K562 (cell line): Measurements from ENCODE around the gene BCAN. TPM values are rescaled to one million over a fixed set of nuclear protein-coding genes. Genes with fewer than 3 reads are reported as not detected.

Experiments
- ATAC-seq: fragments of 200-7000 bp; cut with Tn5 transposase; 3 replicates; pipeline ENCODE4 v1.9.1; 2020; ENCODE audit warnings: moderate library complexity
- BruUV-seq: library from RNA; stranded (reverse); fragments of 400-500 nt; replicated peaks from 2 replicates; lab custom pipeline; 2021; lab: Mats Ljungman, UMichigan
- CTCF ChIA-PET: fragments of 300-600 bp; formaldehyde crosslinking; extraction: SDS; loops from one replicate; lab custom pipeline; 2021; ENCODE audit warnings: low intra/inter-chr PET ratio; lab: Yijun Ruan, JAX
- POLR2A ChIA-PET: fragments of 300-600, 350-650 bp; sonication (Branson Sonifier 250); formaldehyde crosslinking; extraction: SDS; loops from one replicate; lab custom pipeline; 2021; ENCODE audit warnings: antibody characterized with exemption, inconsistent platforms; lab: Yijun Ruan, JAX
- DNase-seq, 4 experiments: peaks; one replicate each; pipeline versions ENCODE4 v3.0.0 to v3.0.0-alpha.2; 2011 to 2018; ENCODE audit warnings: low spot score in 3 of 4, mixed read lengths in 3 of 4; ENCODE audit errors: extremely low read depth in 1 of 4
- FAIRE-seq: peaks from 2 replicates; lab custom pipeline; 2011; peaks lifted over from hg19 to GRCh38; lab: Jason Lieb, UNC
- H2AFZ ChIP-seq: 2 replicates; pipeline ENCODE4 v1.6.0; 2011; ENCODE audit warnings: low read depth, low read length, control low read depth, inconsistent platforms
- H3K27ac ChIP-seq: fragments of 200-600 bp; 3 replicates; pipeline ENCODE4 v1.8.0; 2011; ENCODE audit warnings: low read depth, mild to moderate bottlenecking, control low read depth, inconsistent platforms, low read length, moderate library complexity, mixed read lengths; ENCODE audit errors: extremely low read depth
- H3K27me3 ChIP-seq, 2 experiments: fragments of 300-600 bp in 1 of 2; 2 replicates in 1 of 2; 3 replicates in 1 of 2; pipeline versions ENCODE4 v1.6.0 to v1.8.0; 2011; ENCODE audit warnings: inconsistent platforms in 2 of 2, low read length in 2 of 2, mild to moderate bottlenecking in 1 of 2, mixed read lengths in 1 of 2, moderate library complexity in 1 of 2; ENCODE audit not compliant: control insufficient read depth in 2 of 2, insufficient read depth in 2 of 2
- H3K36me3 ChIP-seq: fragments of 300-600 bp; 3 replicates; pipeline ENCODE4 v1.8.0; 2011; ENCODE audit warnings: mild to moderate bottlenecking, low read length, inconsistent platforms; ENCODE audit not compliant: control insufficient read depth, insufficient read depth
- H3K4me1 ChIP-seq, 2 experiments: fragments of 200-600 bp in 1 of 2; replicated peaks in 1 of 2; 2 replicates in 1 of 2; 3 replicates in 1 of 2; pipeline versions ENCODE4 v1.5.1 to v1.8.0; 2011; ENCODE audit warnings: inconsistent platforms in 2 of 2, low read length in 2 of 2, mild to moderate bottlenecking in 1 of 2, mixed read lengths in 1 of 2, moderate library complexity in 1 of 2; ENCODE audit not compliant: control insufficient read depth in 2 of 2, insufficient read depth in 2 of 2
- H3K4me2 ChIP-seq: 2 replicates; pipeline ENCODE4 v1.6.1; 2011; ENCODE audit warnings: low read length, control low read depth, inconsistent platforms, mixed read lengths; ENCODE audit not compliant: insufficient read depth
- H3K4me3 ChIP-seq: fragments of 200-600 bp; sonication (generic), shearing (Covaris generic); 2 replicates; pipeline ENCODE4 v1.5.1; 2016; ENCODE audit warnings: control low read depth, inconsistent platforms
- H3K79me2 ChIP-seq: fragments of 200-600 bp; 3 replicates; pipeline ENCODE4 v1.8.0; 2011; ENCODE audit warnings: low read length, inconsistent platforms; ENCODE audit not compliant: control insufficient read depth, insufficient read depth
- H3K9ac ChIP-seq, 2 experiments: 2 replicates each; pipeline versions ENCODE4 v1.6.0 to v1.6.1; 2011; ENCODE audit warnings: low read depth in 2 of 2, low read length in 2 of 2, control low read depth in 1 of 2, inconsistent platforms in 1 of 2, mild to moderate bottlenecking in 1 of 2, mixed read lengths in 1 of 2; ENCODE audit not compliant: insufficient read depth in 1 of 2
- H3K9me1 ChIP-seq: one replicate; pipeline ENCODE4 v1.6.0; 2011; ENCODE audit warnings: inconsistent platforms, mild to moderate bottlenecking, low read length, moderate library complexity; ENCODE audit not compliant: control insufficient read depth, insufficient read depth
- H3K9me3 ChIP-seq: replicated peaks from 2 replicates; pipeline ENCODE4 v1.5.1; 2011; ENCODE audit warnings: low read depth, low read length, inconsistent platforms; ENCODE audit not compliant: control insufficient read depth, insufficient read depth
- H4K20me1 ChIP-seq: replicated peaks from 2 replicates; pipeline ENCODE4 v1.6.1; 2011; ENCODE audit warnings: low read length, inconsistent platforms, mixed read lengths; ENCODE audit not compliant: control insufficient read depth, insufficient read depth
- MEIS2 ChIP-seq: fragments of 450-650 bp; IDR thresholded peaks from 2 replicates; pipeline ENCODE4 v1.6.1; 2014; ENCODE audit warnings: mild to moderate bottlenecking; ENCODE audit not compliant: partially characterized antibody
- WGBS: fragments of 100-300 bp; shearing (Covaris generic); methylation state at CpG from one replicate; pipeline ENCODE4 v1.1.6; 2016; ENCODE audit warnings: low coverage, mixed read lengths; ENCODE audit not compliant: insufficient coverage; ENCODE audit errors: missing lambda C conversion rate; 5-methylcytosine and 5-hydroxymethylcytosine counted together
- in situ Hi-C: fragments of 300-500 bp; cut with MboI; formaldehyde crosslinking; loops from 4 replicates; pipeline ENCODE4 v1.15.0; 2018; ENCODE audit warnings: inconsistent platforms, mixed read lengths
- intact Hi-C: fragments of 100-400 bp; cut with micrococcal nuclease; formaldehyde crosslinking; loops from 2 replicates; pipeline ENCODE4 v1.14.2; 2022
- polyA plus RNA-seq, 8 experiments: library from polyadenylated mRNA; depleted of rRNA in 4 of 8; stranded (reverse) in 5 of 8; unstranded in 3 of 8; fragments of >200 nt; fragmentation: Nextera tagmentation in 2 of 8; fragmentation: Illumina TruSeq in 1 of 8; extraction: Ambion mirVana in 2 of 8; extraction: Trizol in 1 of 8; gene quantifications; 2 replicates each; pipeline versions ENCODE4 v1.2.1 to v1.2.3, GENCODE V29; 2011 to 2014; ENCODE audit warnings: inconsistent platforms in 1 of 8, missing spikeins in 1 of 8
- total RNA-seq, 7 experiments: library from RNA; depleted of rRNA in 6 of 7; stranded (reverse); fragments of >200 nt in 6 of 7; fragmentation: Illumina TruSeq in 2 of 7; extraction: Trizol in 2 of 7; gene quantifications; 2 replicates each; pipeline versions ENCODE4 v1.2.1 to v1.2.3, GENCODE V29; 2011 to 2021; ENCODE audit warnings: low replicate concordance in 1 of 7
- TF ChIP-seq, protein P1 (sequence below): sonication (generic); formaldehyde crosslinking; IDR thresholded peaks from 2 replicates; pipeline ENCODE4 v1.8.0; 2022; ENCODE audit warnings: missing genetic modification reagents, mild to moderate bottlenecking, moderate library complexity, borderline replicate concordance
- TF ChIP-seq, protein P2 (sequence below): sonication (generic); formaldehyde crosslinking; IDR thresholded peaks from 2 replicates; pipeline ENCODE4 v1.8.0; 2023; ENCODE audit warnings: mild to moderate bottlenecking, missing genetic modification reagents

BCAN gene
- total and polyA plus RNA-seq, 9 of the 15 experiments (the other 6 are each of a cell fraction or from before 2014, with no cell fraction given) = 0.04 to 0.33 (median 0.14) TPM; not detected in 5

DNA sequence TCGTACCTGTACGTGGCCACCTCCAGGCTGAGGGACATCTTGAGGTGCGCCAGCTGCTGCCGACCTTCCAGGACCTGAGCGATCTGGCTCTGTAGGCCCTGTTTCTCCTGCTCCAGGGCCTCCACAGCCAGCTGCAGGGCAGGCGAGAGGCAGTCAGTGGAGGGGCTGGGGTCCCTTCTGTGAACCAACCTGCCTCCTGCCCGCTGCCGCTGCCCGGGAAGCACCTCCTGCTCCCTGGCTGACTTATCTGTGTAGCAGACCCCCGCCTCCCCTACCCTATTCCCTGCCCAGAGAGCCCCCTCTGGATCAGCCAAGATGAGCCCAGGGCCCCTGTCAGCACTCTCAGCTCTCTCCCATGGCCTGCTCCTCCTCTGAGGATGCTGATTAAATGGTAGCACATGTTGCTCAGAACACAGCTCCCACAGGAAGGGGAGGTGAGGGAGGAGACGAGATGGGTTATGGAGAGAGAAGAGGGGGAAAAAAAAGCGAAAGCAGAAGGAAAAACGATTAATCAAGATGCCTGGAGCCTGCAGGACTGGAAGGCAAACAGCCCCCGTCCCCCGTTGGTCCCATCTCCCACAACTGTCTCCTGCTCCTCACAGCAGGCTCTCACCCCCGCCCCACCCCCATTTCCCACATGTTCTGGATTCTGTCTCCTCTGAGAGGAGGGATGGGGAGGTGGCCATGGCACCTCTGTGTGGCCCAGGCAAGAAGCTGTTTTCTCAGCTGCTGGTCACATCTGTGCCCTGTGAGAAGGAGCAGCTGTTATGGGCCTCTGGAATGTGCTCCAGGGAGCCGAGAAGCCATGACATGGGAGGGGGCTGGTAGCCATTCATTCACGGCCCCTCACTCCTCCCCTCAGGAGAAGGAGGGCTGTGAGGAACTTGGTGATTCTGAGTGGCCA, 33.5 kb downstream of the BCAN start:
- no peak for ATAC-seq
- H3K27ac ChIP-seq = no peak overlapping the region
- intact Hi-C loops = no loop called here

More for the DNA sequence above, 33.5 kb downstream of the BCAN start:
- TF ChIP-seq, protein P1, sequence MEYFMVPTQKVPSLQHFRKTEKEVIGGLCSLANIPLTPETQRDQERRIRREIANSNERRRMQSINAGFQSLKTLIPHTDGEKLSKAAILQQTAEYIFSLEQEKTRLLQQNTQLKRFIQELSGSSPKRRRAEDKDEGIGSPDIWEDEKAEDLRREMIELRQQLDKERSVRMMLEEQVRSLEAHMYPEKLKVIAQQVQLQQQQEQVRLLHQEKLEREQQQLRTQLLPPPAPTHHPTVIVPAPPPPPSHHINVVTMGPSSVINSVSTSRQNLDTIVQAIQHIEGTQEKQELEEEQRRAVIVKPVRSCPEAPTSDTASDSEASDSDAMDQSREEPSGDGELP (CRISPR knock-in tag) = peak; percentile 38; the same call in 1 of the 2 replicates
- TF ChIP-seq, protein P2, sequence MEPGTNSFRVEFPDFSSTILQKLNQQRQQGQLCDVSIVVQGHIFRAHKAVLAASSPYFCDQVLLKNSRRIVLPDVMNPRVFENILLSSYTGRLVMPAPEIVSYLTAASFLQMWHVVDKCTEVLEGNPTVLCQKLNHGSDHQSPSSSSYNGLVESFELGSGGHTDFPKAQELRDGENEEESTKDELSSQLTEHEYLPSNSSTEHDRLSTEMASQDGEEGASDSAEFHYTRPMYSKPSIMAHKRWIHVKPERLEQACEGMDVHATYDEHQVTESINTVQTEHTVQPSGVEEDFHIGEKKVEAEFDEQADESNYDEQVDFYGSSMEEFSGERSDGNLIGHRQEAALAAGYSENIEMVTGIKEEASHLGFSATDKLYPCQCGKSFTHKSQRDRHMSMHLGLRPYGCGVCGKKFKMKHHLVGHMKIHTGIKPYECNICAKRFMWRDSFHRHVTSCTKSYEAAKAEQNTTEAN = no peak
- TF ChIP-seq MEIS2 = peak; percentile 45
- H3K4me3 ChIP-seq = no peak overlapping the region
- peak overlapping the region in 1 of 2 experiments; percentile 88; a peak in 3 of 4 replicates for H3K9ac ChIP-seq
- DNase-seq = no peak
- ChIA-PET POLR2A (interaction anchor here (0.5 to 3.1 kb wide), 8 partner anchors 8 to 238 kb away, joined by 3 to 24 read pairs (median 4); no protein-coding TSS in a partner anchor), CTCF (no interaction called here)
- in situ Hi-C loops = no loop called here
- no peaks in the 10 kb centered on the region; the same call in 2 of the 3 replicates for H3K79me2 ChIP-seq
- BruUV-seq = no TSS peak
- peak; percentile 52 for FAIRE-seq
- H3K9me3 ChIP-seq = no peaks in the 10 kb centered on the region
- no peak overlapping the region for H2AFZ ChIP-seq
- no peaks in the 10 kb centered on the region for H4K20me1 ChIP-seq
- H3K4me1 ChIP-seq = peaks cover 22 to 54% of the 10 kb centered on the region in 2 experiments
- no peaks in the 10 kb centered on the region for H3K9me1 ChIP-seq
- peaks cover 0 to 9% of the 10 kb centered on the region in 2 experiments; a peak in 1 of 5 replicates for H3K27me3 ChIP-seq
- H3K36me3 ChIP-seq = no peaks in the 10 kb centered on the region
- peak overlapping the region; percentile 21; the same call in 1 of the 2 replicates for H3K4me2 ChIP-seq
- 78% methylated on average over 9 of the region's 18 CpGs for WGBS
